ENCODE results near the gene PLCH1. TPM values are rescaled to one million over a fixed set of nuclear protein-coding genes. Genes with fewer than 3 reads are reported as not detected.

The PLCH1 gene
- total and polyA plus RNA-seq, 2 of the 13 experiments (the other 11 are each of a cell fraction or from before 2014, with no cell fraction given), result 2.0 to 3.0 TPM

GRCh38 chr3:155744626-155745324 lies at the start of gene PLCH1 (continued):
- peak; percentile 59; the same call in 1 of the 2 replicates for TF ChIP-seq ZSCAN30 (CRISPR knock-in tag; IDR thresholded peaks at IDR 0.05)
- TF ChIP-seq ZNF205 (CRISPR knock-in tag; IDR thresholded peaks at IDR 0.05), result 0 out of 2 replicates have a peak, but pooled peaks have one; percentile 34
- TF ChIP-seq DMAP1 (CRISPR knock-in tag; IDR thresholded peaks at IDR 0.05), result no peak
- peak; percentile 86; the same call in 1 of the 2 replicates for TF ChIP-seq TGIF2 (CRISPR knock-in tag; IDR thresholded peaks at IDR 0.05)
- TF ChIP-seq RXRB (CRISPR knock-in tag; IDR thresholded peaks at IDR 0.05; ENCODE audit: borderline replicate concordance), result peak; percentile 29; the same call in 1 of the 2 replicates
- 0 out of 2 replicates have a peak, but pooled peaks have one; percentile 29 for TF ChIP-seq ELF1 (CRISPR knock-in tag; IDR thresholded peaks at IDR 0.05)
- TF ChIP-seq FUBP1 (CRISPR knock-in tag; IDR thresholded peaks at IDR 0.05; ENCODE audit: borderline replicate concordance), result 0 out of 2 replicates have a peak, but pooled peaks have one; percentile 20
- TF ChIP-seq CEBPZ (IDR thresholded peaks at IDR 0.05; ENCODE audit: low read length), result no peak
- TF ChIP-seq NR0B2 (CRISPR knock-in tag; IDR thresholded peaks at IDR 0.05), result no peak
- no peak for TF ChIP-seq NRL (CRISPR knock-in tag; IDR thresholded peaks at IDR 0.05; ENCODE audit: borderline replicate concordance)
- TF ChIP-seq TRAFD1 (CRISPR knock-in tag; IDR thresholded peaks at IDR 0.05; ENCODE audit: borderline replicate concordance), result peak; percentile 41; the same call in 1 of the 2 replicates
- TF ChIP-seq TFAP4 (IDR thresholded peaks at IDR 0.05; ENCODE audit: borderline replicate concordance, low read depth), result peak; percentile 18; the same call in 1 of the 2 replicates
- TF ChIP-seq GFI1 (CRISPR knock-in tag; IDR thresholded peaks at IDR 0.05; ENCODE audit: borderline replicate concordance), result peak; percentile 79; the same call in 1 of the 2 replicates
- TF ChIP-seq SCMH1 (CRISPR knock-in tag; IDR thresholded peaks at IDR 0.05; ENCODE audit: borderline replicate concordance), result no peak
- no peak for TF ChIP-seq ZNF790 (CRISPR knock-in tag; IDR thresholded peaks at IDR 0.05; ENCODE audit: borderline replicate concordance)
- TF ChIP-seq RBM39 (IDR thresholded peaks at IDR 0.05; ENCODE audit: low read depth, low read length, poor library complexity, severe bottlenecking), result peak; percentile 46
- 0 out of 2 replicates have a peak, but pooled peaks have one; percentile 33 for TF ChIP-seq ZNF75D (CRISPR knock-in tag; IDR thresholded peaks at IDR 0.05; ENCODE audit: borderline replicate concordance)

Measured in HepG2 (cell line).